Umbilical cord (tissue), 2 donors: ENCODE results near the gene C1orf146. TPM values are rescaled to one million over a fixed set of nuclear protein-coding genes. Genes with fewer than 3 reads are reported as not detected.
"Not testable (repeated sequence)": the region's sequence is repeated elsewhere in the genome, so short reads cannot be mapped to it uniquely, and the experiment has no call there.

Source experiments
- DNase-seq: peaks from one replicate; pipeline ENCODE4 v3.0.0-alpha.2; 2015; ENCODE audit warnings: low spot score
- total RNA-seq: library from RNA; depleted of rRNA; stranded (reverse); fragments of >200 nt; gene quantifications from one replicate; pipeline ENCODE4 v1.2.3, GENCODE V29; 2014; ENCODE audit warnings: low replicate concordance; ENCODE audit not compliant: insufficient read depth

The C1orf146 gene
- total RNA-seq, 1 donor from 2014 or later, result not detected

DNA sequence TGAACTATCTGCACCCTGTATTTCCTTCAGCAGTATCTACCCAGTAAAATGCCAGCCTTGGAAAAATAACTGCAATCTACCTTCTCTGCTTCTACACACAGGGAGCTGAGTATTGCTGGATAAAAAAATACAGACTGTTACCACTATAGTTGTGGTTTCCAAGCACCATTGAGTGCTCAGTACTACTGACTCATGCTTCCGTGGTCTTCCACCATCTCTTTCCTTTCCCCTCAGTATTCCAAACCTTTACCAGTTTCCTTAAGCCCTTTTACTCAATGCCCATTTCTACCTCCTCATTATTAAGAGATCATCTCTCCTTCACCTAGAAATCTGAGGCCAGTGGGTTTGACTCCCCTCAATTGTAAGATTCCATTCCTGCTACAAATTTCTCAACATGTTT lies 57.2 kb downstream of the C1orf146 start:
- DNase-seq, result no peak

- DNase-seq, result no peak
Observed at GRCh38 chr1:92276082-92276481, 58.4 kb downstream of the C1orf146 start.

GRCh38 chr1:92277105-92277723 lies 59.5 kb downstream of the C1orf146 start:
- DNase-seq, result peak; percentile 2

- not testable (repeated sequence) for DNase-seq
Observed at GRCh38 chr1:92279781-92280180, 62.1 kb downstream of the C1orf146 start.

DNA sequence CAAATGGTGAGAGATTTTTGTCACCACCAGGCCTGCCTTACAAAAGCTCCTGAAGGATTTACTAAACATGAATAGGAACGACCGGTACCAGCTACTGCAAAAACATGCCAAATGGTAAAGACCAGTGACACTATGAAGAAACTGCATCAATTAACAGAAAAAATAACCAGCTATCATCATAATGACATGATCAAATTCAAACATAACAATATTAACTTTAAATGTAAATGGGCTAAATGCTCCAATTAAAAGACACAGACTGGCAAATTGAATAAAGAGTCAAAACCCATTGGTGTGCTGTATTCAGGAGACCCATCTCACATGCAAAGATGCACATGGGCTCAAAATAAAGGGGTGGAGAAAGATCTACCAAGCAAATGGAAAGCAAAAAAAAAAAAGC lies 63.7 kb downstream of the C1orf146 start:
- DNase-seq, result not testable (repeated sequence)

- peak; percentile 75 for DNase-seq
Observed at GRCh38 chr1:92291372-92291999, 73.8 kb downstream of the C1orf146 start.

Other genes starting within 250 kb of the C1orf146 start
- 1.4 TPM for gene EPHX4, start 187.9 kb upstream of the C1orf146 start, total RNA-seq
- gene SETSIP, start 142.5 kb upstream of the C1orf146 start, total RNA-seq, result not detected
- 13.2 TPM for gene BTBD8, start 137.6 kb upstream of the C1orf146 start, total RNA-seq
- 24.8 TPM for gene GLMN, start 81.1 kb downstream of the C1orf146 start, total RNA-seq
- 13.2 TPM for gene RPAP2, start 81.1 kb downstream of the C1orf146 start, total RNA-seq